IMR-90 (cell line): Measurements from ENCODE around the gene C19orf33. TPM values are rescaled to one million over a fixed set of nuclear protein-coding genes. Genes with fewer than 3 reads are reported as not detected.

ENCODE experiments used
- ATAC-seq: fragments of 200-7000 bp; cut with Tn5 transposase; 2 replicates; pipeline ENCODE4 v1.9.1; 2020; ENCODE audit warnings: low read depth, mild to moderate bottlenecking, moderate library complexity
- BruUV-seq: library from RNA; stranded (reverse); fragments of 400-500 nt; replicated peaks from 2 replicates; lab custom pipeline; 2021; lab: Mats Ljungman, UMichigan
- CTCF ChIA-PET: fragments of 300-600 bp; formaldehyde crosslinking; extraction: SDS; loops from one replicate; lab custom pipeline; 2021; ENCODE audit warnings: antibody characterized with exemption; lab: Yijun Ruan, JAX
- POLR2A ChIA-PET: fragments of 300-600 bp; sonication (Branson Sonifier 250); formaldehyde crosslinking; loops from one replicate; lab custom pipeline; 2022; ENCODE audit warnings: antibody characterized with exemption; ENCODE audit not compliant: unreplicated experiment; lab: Charles Lee
- DNase-seq: peaks from one replicate; pipeline ENCODE4 v3.0.0; 2013
- H2AFZ ChIP-seq: replicated peaks from 2 replicates; pipeline ENCODE3; 2013; ENCODE audit warnings: low read length, mild to moderate bottlenecking; ENCODE audit not compliant: poor library complexity
- H2AK5ac ChIP-seq: 2 replicates; pipeline ENCODE4 v1.6.1; 2013; ENCODE audit warnings: low read depth, low read length, inconsistent platforms
- H2AK9ac ChIP-seq: replicated peaks from 2 replicates; pipeline ENCODE3; 2013; ENCODE audit warnings: mild to moderate bottlenecking, low read depth, low read length, moderate library complexity; ENCODE audit not compliant: poor library complexity
- H2BK120ac ChIP-seq: 2 replicates; pipeline ENCODE4 v1.6.1; 2013; ENCODE audit warnings: low read depth, low read length, inconsistent platforms
- H2BK15ac ChIP-seq: 3 replicates; pipeline ENCODE4 v1.6.1; 2013; ENCODE audit warnings: low read depth, low read length, inconsistent platforms
- H2BK20ac ChIP-seq: 2 replicates; pipeline ENCODE4 v1.6.1; 2013; ENCODE audit warnings: low read depth, mild to moderate bottlenecking, inconsistent platforms, low read length, moderate library complexity
- H2BK5ac ChIP-seq: 2 replicates; pipeline ENCODE4 v1.6.1; 2013; ENCODE audit warnings: mild to moderate bottlenecking, low read depth, low read length, inconsistent platforms; ENCODE audit not compliant: poor library complexity, severe bottlenecking
- H3K14ac ChIP-seq: replicated peaks from 2 replicates; pipeline ENCODE4 v1.6.1; 2013; ENCODE audit warnings: low read depth, low read length, inconsistent platforms
- H3K18ac ChIP-seq: 2 replicates; pipeline ENCODE4 v1.6.1; 2013; ENCODE audit warnings: low read depth, low read length, control low read depth
- H3K23ac ChIP-seq: 2 replicates; pipeline ENCODE4 v1.6.1; 2013; ENCODE audit warnings: low read depth, low read length, inconsistent platforms
- H3K27ac ChIP-seq: 2 replicates; pipeline ENCODE4 v1.5.1; 2013; ENCODE audit warnings: mild to moderate bottlenecking, control low read depth, low read length; ENCODE audit not compliant: insufficient read depth
- H3K27me3 ChIP-seq: 2 replicates; pipeline ENCODE4 v1.6.1; 2013; ENCODE audit warnings: low read length; ENCODE audit not compliant: control insufficient read depth, insufficient read depth
- H3K36me3 ChIP-seq: 2 replicates; pipeline ENCODE4 v1.6.1; 2013; ENCODE audit warnings: low read length, mixed read lengths; ENCODE audit not compliant: control insufficient read depth, insufficient read depth
- H3K4ac ChIP-seq: 2 replicates; pipeline ENCODE4 v1.6.1; 2013; ENCODE audit warnings: low read depth, low read length, inconsistent platforms
- H3K4me1 ChIP-seq: 2 replicates; pipeline ENCODE4 v1.6.1; 2013; ENCODE audit warnings: low read length, mixed read lengths; ENCODE audit not compliant: control insufficient read depth, insufficient read depth
- H3K4me2 ChIP-seq: 2 replicates; pipeline ENCODE4 v1.6.1; 2013; ENCODE audit warnings: low read depth, mild to moderate bottlenecking, control low read depth, low read length, moderate library complexity
- H3K4me3 ChIP-seq: 2 replicates; pipeline ENCODE4 v1.5.1; 2013; ENCODE audit warnings: low read depth, mild to moderate bottlenecking, control low read depth, low read length, moderate library complexity; ENCODE audit not compliant: insufficient read depth
- H3K56ac ChIP-seq: 2 replicates; pipeline ENCODE4 v1.6.1; 2013; ENCODE audit warnings: low read length, inconsistent platforms; ENCODE audit not compliant: insufficient read depth; ENCODE audit errors: extremely low read depth
- H3K79me1 ChIP-seq, 2 experiments: 2 replicates each; pipeline ENCODE4 v1.6.1; 2013; ENCODE audit warnings: low read length in 2 of 2, inconsistent platforms in 1 of 2, low read depth in 1 of 2
- H3K9ac ChIP-seq: 2 replicates; pipeline ENCODE4 v1.6.1; 2013; ENCODE audit warnings: low read depth, low read length, control low read depth
- H3K9me1 ChIP-seq: 2 replicates; pipeline ENCODE4 v1.6.1; 2013; ENCODE audit warnings: low read length, inconsistent platforms; ENCODE audit not compliant: insufficient read depth
- H3K9me3 ChIP-seq: 2 replicates; pipeline ENCODE4 v1.6.1; 2013; ENCODE audit warnings: low read length; ENCODE audit not compliant: control insufficient read depth, insufficient read depth
- H4K20me1 ChIP-seq: 2 replicates; pipeline ENCODE4 v1.6.1; 2013; ENCODE audit warnings: low read length, inconsistent platforms; ENCODE audit not compliant: insufficient read depth
- H4K5ac ChIP-seq: 2 replicates; pipeline ENCODE4 v1.6.1; 2013; ENCODE audit warnings: mild to moderate bottlenecking, low read depth, low read length, control low read depth
- H4K8ac ChIP-seq, 2 experiments: 2 replicates each; pipeline ENCODE4 v1.6.1; 2013; ENCODE audit warnings: low read depth in 2 of 2, low read length in 2 of 2, control low read depth in 1 of 2, inconsistent platforms in 1 of 2
- H4K91ac ChIP-seq: 2 replicates; pipeline ENCODE4 v1.6.1; 2013; ENCODE audit warnings: low read depth, low read length, inconsistent platforms; ENCODE audit not compliant: insufficient read depth
- BHLHE40 ChIP-seq: fragments of 150-350 bp; IDR thresholded peaks from 2 replicates; pipeline ENCODE4 v1.6.1; 2016; ENCODE audit warnings: mild to moderate bottlenecking, low read depth, low read length
- CEBPB ChIP-seq: IDR thresholded peaks from 2 replicates; pipeline ENCODE4 v1.6.1; 2012; ENCODE audit warnings: low read depth, low read length, improper control_type of control experiment
- CHD1 ChIP-seq: IDR thresholded peaks from 2 replicates; pipeline ENCODE4 v1.6.1; 2012; ENCODE audit warnings: low read depth, low read length, improper control_type of control experiment
- FOS ChIP-seq: fragments of 150-350 bp; IDR thresholded peaks from 2 replicates; pipeline ENCODE4 v1.6.1; 2016; ENCODE audit warnings: low read depth, low read length
- MAFK ChIP-seq: IDR thresholded peaks from 2 replicates; pipeline ENCODE4 v1.6.1; 2012; ENCODE audit warnings: low read depth, low read length, improper control_type of control experiment
- MAZ ChIP-seq: IDR thresholded peaks from 2 replicates; pipeline ENCODE4 v1.6.1; 2012; ENCODE audit warnings: low read depth, mild to moderate bottlenecking, low read length, improper control_type of control experiment, moderate library complexity, borderline replicate concordance
- MXI1 ChIP-seq: IDR thresholded peaks from 2 replicates; pipeline ENCODE4 v1.6.1; 2012; ENCODE audit warnings: low read depth, mild to moderate bottlenecking, low read length, moderate library complexity, borderline replicate concordance
- NFE2L2 ChIP-seq: fragments of 150-350 bp; IDR thresholded peaks from 2 replicates; pipeline ENCODE4 v1.6.1; 2016; ENCODE audit warnings: low read depth, mild to moderate bottlenecking, low read length
- POLR2A ChIP-seq: IDR thresholded peaks from 2 replicates; pipeline ENCODE4 v1.6.1; 2012; ENCODE audit warnings: mild to moderate bottlenecking, low read depth, low read length
- RCOR1 ChIP-seq: IDR thresholded peaks from 2 replicates; pipeline ENCODE4 v1.6.1; 2012; ENCODE audit warnings: mild to moderate bottlenecking, low read length, improper control_type of control experiment; ENCODE audit not compliant: insufficient replicate concordance
- RFX5 ChIP-seq: IDR thresholded peaks from 2 replicates; pipeline ENCODE4 v1.8.0; 2012; ENCODE audit warnings: low read depth, mild to moderate bottlenecking, low read length, moderate library complexity
- WGBS, 2 experiments: methylation state at CpG; one replicate each; pipeline versions ENCODE4 v1.1.5 to v1.1.7; 2013; ENCODE audit warnings: missing lambda C conversion rate in 2 of 2; ENCODE audit not compliant: insufficient read length in 1 of 2; ENCODE audit errors: extremely low coverage in 2 of 2; 5-methylcytosine and 5-hydroxymethylcytosine counted together
- dilution Hi-C: fragments of 300-500 bp; cut with HindIII; formaldehyde crosslinking; loops from one replicate; pipeline ENCODE4 v1.14.3; 2018; ENCODE audit warnings: low sequenced_read_pairs; ENCODE audit not compliant: unreplicated experiment
- in situ Hi-C: fragments of 300-500 bp; cut with MboI; formaldehyde crosslinking; loops from 3 replicates; pipeline ENCODE4 v1.14.3; 2019; ENCODE audit warnings: low sequenced_read_pairs, inconsistent platforms, mixed read lengths
- intact Hi-C: fragments of 100-400 bp; cut with micrococcal nuclease; formaldehyde crosslinking; loops from 2 replicates; pipeline ENCODE4 v1.10.0; 2022
- polyA plus RNA-seq, 3 experiments: library from polyadenylated mRNA; depleted of rRNA; stranded (reverse); fragments of >200 nt; gene quantifications; 2 replicates each; pipeline ENCODE4 v1.2.3, GENCODE V29; 2012; ENCODE audit warnings: low replicate concordance in 1 of 3
- total RNA-seq: library from RNA; depleted of rRNA; stranded (reverse); fragments of >200 nt; gene quantifications from 2 replicates; pipeline ENCODE4 v1.2.3, GENCODE V29; 2012
- TF ChIP-seq, protein P1 (sequence below): fragments of 150-350 bp; IDR thresholded peaks from 2 replicates; pipeline ENCODE4 v1.6.1; 2017; ENCODE audit warnings: mild to moderate bottlenecking, antibody characterized with exemption, low read length, low read depth
- TF ChIP-seq, protein P2 (sequence below): fragments of 150-350 bp; IDR thresholded peaks from 2 replicates; pipeline ENCODE4 v1.6.1; 2016; ENCODE audit warnings: low read depth, mild to moderate bottlenecking, low read length, moderate library complexity, borderline replicate concordance
- TF ChIP-seq, protein P3 (sequence below): conservative IDR thresholded peaks from 2 replicates; pipeline ENCODE4 v1.5.1; 2012; ENCODE audit warnings: mild to moderate bottlenecking, low read depth, low read length, improper control_type of control experiment

C19orf33 gene
- total and polyA plus RNA-seq, 2 of the 4 experiments (the other 2 are of a cell fraction), result 0.80 TPM; not detected in 1

DNA sequence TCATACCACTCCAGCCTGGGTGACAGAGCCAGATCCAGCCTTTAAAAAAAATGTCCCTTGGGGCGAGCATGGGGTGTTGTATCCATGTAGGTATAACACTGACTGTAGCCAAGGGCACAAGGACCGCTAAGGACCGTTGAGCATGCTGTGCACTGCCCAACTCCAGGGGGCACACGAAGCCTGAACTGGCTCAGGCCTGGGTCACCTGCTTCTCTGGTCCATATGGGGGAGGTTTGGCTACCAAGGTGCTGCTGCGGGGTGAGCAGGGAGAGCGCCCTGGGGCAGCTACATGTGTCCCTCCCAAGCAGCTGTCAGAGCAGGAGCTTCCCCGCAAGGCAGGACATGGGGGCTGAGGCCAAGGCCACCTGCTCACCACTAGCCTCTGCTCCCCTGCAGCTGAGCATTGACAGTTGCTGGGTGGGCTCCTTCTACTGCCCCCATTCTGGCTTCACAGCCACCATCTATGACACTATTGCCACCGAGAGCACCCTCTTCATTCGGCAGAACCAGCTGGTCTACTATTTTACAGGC, 47.9 kb downstream of the C19orf33 start:
- Histone ChIP-seq H3K4me2 (no peak overlapping the region), H3K9ac (no peak overlapping the region), H3K14ac (no peak overlapping the region), H3K9me3 (no peaks in the 10 kb centered on the region), H4K8ac (no peak overlapping the region), H2BK120ac (no peak overlapping the region), H2BK15ac (no peak overlapping the region), H4K20me1 (no peaks in the 10 kb centered on the region), H2AK5ac (no peak overlapping the region), H2BK5ac (no peak overlapping the region), H3K23ac (no peak overlapping the region), H3K9me1 (no peaks in the 10 kb centered on the region), H2AK9ac (no peak overlapping the region), H3K4ac (no peak overlapping the region), H3K27me3 (peaks cover 19% of the 10 kb centered on the region; the same call in 1 of the 2 replicates), H3K36me3 (no peaks in the 10 kb centered on the region), H2BK20ac (no peak overlapping the region), H3K4me3 (no peak overlapping the region), H2AFZ (no peak overlapping the region), H3K56ac (no peak overlapping the region), H3K18ac (no peak overlapping the region), H4K5ac (no peak overlapping the region), H3K27ac (no peak overlapping the region), H3K79me1 (no peaks in the 10 kb centered on the region), H4K91ac (no peak overlapping the region), H3K4me1 (no peaks in the 10 kb centered on the region)
- ChIA-PET POLR2A (no interaction called here), CTCF (no interaction called here)
- WGBS, 2 experiments, result 90% methylated on average over 2 of the region's 9 CpGs; no CpG with 5 or more reads in 1 of the 2 experiments
- BruUV-seq, result no TSS peak
- dilution Hi-C loops, result no loop called here
- in situ Hi-C loops, result no loop called here
- ATAC-seq, result no peak
- intact Hi-C loops, result no loop called here
- DNase-seq, result no peak
- TF ChIP-seq POLR2A, result no peak
- TF ChIP-seq MXI1, result no peak
- TF ChIP-seq, protein P1, sequence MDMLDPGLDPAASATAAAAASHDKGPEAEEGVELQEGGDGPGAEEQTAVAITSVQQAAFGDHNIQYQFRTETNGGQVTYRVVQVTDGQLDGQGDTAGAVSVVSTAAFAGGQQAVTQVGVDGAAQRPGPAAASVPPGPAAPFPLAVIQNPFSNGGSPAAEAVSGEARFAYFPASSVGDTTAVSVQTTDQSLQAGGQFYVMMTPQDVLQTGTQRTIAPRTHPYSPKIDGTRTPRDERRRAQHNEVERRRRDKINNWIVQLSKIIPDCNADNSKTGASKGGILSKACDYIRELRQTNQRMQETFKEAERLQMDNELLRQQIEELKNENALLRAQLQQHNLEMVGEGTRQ, result no peak
- TF ChIP-seq, protein P2, sequence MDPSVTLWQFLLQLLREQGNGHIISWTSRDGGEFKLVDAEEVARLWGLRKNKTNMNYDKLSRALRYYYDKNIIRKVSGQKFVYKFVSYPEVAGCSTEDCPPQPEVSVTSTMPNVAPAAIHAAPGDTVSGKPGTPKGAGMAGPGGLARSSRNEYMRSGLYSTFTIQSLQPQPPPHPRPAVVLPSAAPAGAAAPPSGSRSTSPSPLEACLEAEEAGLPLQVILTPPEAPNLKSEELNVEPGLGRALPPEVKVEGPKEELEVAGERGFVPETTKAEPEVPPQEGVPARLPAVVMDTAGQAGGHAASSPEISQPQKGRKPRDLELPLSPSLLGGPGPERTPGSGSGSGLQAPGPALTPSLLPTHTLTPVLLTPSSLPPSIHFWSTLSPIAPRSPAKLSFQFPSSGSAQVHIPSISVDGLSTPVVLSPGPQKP, result no peak
- no peak for TF ChIP-seq BHLHE40
- TF ChIP-seq RCOR1, result no peak
- TF ChIP-seq MAFK, result no peak
- no peak for TF ChIP-seq CHD1
- TF ChIP-seq, protein P3, sequence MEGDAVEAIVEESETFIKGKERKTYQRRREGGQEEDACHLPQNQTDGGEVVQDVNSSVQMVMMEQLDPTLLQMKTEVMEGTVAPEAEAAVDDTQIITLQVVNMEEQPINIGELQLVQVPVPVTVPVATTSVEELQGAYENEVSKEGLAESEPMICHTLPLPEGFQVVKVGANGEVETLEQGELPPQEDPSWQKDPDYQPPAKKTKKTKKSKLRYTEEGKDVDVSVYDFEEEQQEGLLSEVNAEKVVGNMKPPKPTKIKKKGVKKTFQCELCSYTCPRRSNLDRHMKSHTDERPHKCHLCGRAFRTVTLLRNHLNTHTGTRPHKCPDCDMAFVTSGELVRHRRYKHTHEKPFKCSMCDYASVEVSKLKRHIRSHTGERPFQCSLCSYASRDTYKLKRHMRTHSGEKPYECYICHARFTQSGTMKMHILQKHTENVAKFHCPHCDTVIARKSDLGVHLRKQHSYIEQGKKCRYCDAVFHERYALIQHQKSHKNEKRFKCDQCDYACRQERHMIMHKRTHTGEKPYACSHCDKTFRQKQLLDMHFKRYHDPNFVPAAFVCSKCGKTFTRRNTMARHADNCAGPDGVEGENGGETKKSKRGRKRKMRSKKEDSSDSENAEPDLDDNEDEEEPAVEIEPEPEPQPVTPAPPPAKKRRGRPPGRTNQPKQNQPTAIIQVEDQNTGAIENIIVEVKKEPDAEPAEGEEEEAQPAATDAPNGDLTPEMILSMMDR, result no peak
- TF ChIP-seq MAZ, result no peak
- no peak for TF ChIP-seq FOS
- no peak for TF ChIP-seq NFE2L2
- no peak for TF ChIP-seq CEBPB
- TF ChIP-seq RFX5, result no peak
